ENCODE measurements around the gene C6orf120. TPM values are rescaled to one million over a fixed set of nuclear protein-coding genes. Genes with fewer than 3 reads are reported as not detected.
A peak's percentile ranks its signal among the peaks of the same experiment; 100 is the strongest.
"Not testable (repeated sequence)": the region's sequence is repeated elsewhere in the genome, so short reads cannot be mapped to it uniquely, and the experiment has no call there.

The C6orf120 gene
- total RNA-seq, 1 donor from 2014 or later, result 11.4 TPM

DNA sequence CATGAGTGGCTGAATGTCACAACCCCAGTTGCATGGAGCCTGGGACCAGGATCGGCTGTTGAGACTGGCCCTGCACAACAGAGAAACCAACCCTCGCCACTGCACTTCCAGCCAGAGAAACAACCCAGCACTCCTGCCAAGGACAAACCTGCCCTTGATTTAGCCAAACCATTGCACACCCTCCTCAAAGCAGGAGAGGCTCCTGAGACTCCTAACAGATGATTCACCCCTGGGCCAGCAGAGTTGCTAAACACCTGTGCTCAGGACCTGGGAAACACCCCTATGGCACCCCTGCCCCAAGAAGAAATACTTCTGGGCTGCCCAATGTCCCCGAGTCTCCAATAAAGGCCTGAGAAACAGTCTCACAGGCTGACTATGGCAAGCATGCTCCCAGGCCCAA, 17.9 kb upstream of the C6orf120 start:
- peak; percentile 79 for ATAC-seq

DNA sequence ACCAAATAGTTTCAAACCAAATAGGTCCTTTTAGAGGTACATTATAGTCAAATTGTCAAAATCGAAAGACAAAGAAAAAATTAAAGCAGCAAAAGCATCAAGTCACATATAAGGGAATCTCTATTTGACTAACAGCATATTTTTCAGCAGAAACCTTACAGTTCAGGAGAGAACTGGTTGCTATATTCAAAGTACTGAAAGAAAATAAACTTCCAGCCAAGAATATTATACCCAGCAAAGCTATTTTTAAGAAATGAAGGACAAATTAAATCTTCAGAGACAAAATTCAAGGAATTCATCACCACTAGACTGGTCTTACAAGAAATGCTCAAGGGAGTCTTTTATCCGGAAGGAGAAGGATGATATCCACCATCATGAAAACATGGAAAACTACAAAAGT, 16.1 kb upstream of the C6orf120 start:
- no peak for ATAC-seq

DNA sequence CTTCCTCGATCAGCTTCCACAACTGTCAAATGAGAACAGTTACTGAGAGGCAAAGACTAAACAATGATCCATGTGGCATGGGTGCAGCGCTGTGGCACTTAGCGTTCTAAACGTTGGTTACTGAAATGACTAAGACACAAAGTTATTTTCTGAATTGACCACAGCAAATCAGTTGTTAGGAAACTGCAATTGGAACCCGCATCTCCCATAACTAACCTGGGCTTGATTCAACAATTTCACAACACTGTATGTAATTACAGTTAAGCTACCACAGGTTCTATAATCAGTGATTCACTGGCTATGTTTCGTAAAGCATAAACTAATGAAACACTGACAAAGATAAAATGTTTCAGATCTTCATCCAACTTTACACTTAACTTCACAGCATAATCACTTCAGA, 12.6 kb upstream of the C6orf120 start:
- ATAC-seq, result peak; percentile 94

GRCh38 chr6:169691260-169691659, 10.7 kb upstream of the C6orf120 start:
- ATAC-seq, result no peak

DNA sequence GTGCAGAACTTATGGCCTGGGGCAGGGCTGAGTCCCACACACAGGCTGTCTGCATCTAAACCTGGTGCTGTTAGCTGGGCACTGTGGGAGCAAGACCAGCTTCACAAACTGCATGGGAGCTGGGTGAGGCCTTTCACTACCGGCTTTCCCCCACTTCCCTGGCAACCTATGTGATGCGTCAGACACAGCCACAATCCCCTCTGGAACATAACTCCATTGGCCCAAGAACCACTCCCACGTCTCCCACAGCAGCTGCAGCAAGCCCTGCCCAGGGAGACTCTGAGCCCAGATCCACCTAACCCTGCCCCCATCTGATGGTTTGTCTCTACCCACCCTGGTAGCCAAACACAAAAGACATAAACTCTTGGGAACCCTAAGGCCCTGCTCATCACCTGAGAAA, 9.4 kb upstream of the C6orf120 start:
- peak; percentile 12 for ATAC-seq

DNA sequence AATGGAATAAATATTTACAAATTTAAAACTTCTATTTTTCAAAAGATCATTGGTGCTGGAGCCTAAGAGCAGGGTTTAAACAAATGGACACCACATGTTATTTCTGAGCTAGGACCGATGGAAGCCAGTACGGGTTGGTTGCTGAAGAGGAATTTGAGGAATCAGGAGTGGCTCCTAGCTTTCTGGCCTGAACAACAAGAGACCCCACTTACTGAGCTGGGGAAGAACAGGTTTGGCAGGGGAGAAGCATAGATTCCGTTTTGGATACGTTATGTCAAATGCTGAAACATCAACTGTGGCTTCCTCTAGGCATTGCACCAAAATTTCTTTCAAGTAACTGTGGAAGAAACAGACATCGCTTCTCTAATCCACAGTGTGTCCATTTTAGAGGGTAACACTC, 6.8 kb upstream of the C6orf120 start:
- no peak for ATAC-seq

- ATAC-seq, result not testable (repeated sequence)
Measured at GRCh38 chr6:169697115-169697514, 4.8 kb upstream of the C6orf120 start.

DNA sequence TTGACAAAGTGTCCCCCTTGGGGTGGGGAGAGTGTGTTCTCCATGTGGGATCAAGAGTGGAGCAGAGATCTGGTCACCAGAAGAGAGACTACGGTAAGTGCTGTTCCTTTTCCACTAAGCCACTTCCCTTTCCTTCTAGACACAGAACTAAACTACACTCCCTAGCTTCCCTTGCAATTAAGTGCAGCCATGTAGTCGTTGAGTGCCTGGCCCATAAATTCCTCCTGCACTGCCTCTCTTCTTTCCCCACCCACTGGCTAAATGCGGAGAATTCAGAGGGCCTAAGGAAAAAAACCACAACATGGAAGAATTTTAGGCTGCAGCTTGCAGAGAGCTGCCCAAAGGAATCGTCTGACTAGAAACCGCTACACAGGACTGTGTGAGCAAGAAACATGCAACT, 1.6 kb upstream of the C6orf120 start:
- ATAC-seq, result no peak

GRCh38 chr6:169701311-169701953, 494 bp upstream of the C6orf120 start:
- no peak for ATAC-seq

- ATAC-seq, result no peak
Measured at GRCh38 chr6:169702840-169703246, 917 bp downstream of the C6orf120 start.

DNA sequence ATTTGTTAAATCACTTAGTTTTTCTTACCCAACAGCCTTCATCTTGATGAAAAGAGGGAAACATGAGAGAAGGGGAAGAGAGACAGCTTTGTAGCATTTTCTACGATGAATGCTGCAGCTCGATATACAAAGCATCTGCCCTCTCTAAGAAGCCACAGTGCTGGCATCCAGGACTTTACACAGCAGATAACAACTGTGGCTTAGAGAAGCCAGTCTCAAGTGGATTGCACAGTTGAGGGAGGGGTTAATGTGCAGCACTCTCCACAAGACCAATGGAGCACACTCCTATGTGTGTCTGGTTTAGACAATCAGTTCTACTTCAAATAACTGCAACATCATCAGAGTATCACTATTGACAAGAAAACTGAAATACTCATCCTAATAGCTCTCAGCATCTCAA, 5.8 kb downstream of the C6orf120 start:
- ATAC-seq, result no peak

DNA sequence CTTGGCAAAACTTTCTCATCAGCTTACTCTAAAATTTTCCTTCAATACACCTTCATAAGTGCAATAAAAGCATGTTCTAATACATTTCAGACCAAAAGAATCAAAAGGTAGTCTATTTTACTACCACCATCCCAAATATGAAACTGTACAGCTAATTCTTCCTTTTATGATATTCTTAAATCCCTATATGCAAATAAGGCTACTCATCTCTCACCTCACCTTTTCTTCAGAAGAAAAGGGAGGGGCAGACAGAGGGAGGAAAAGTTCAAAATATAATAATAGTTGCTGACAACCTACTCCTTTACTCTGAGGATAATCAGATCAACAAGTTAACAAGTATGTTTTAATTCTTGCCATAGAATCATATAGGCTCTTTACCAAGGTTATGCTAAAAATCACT, 7.4 kb downstream of the C6orf120 start:
- peak; percentile 61 for ATAC-seq

DNA sequence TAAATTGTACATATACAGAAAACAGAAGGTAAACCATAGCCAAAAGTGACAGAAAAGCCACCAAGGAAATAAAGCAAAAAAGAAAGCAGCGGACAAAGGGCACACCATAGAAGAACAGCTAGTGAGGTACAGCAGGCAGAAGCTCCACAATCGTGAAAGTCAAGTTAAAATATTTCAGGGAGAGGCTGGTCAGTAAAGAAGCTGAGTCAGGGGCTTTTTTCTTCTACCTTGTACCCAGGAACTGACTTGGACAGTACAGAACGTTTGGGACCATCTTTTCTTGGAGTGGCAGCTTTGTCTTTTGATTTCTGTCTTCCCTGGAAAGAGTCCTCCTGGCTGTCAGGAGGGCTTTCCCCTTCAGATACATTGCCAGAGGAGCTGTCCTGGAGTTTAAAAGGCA, 8.1 kb downstream of the C6orf120 start:
- no peak for ATAC-seq

- no peak for ATAC-seq
Measured at GRCh38 chr6:169714178-169714577, 12.3 kb downstream of the C6orf120 start.

DNA sequence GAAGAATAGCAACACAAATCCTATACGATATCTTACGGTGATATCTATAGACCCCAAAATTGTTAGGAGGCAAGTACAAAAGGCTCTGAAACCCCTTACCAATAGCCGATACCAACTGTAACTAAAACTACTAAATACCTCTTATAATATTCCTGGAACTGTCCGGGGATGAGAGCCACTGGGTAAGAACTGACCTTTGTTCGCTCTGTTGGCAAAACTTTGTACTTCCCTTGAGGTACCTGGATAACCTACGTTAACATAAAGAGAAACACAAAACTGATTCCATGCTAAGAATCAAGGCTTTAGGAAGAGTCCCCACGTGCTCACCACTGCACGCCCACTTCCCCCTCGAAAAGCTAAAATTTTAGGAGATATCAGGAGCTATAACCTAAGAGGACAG, 12.7 kb downstream of the C6orf120 start:
- ATAC-seq, result no peak

DNA sequence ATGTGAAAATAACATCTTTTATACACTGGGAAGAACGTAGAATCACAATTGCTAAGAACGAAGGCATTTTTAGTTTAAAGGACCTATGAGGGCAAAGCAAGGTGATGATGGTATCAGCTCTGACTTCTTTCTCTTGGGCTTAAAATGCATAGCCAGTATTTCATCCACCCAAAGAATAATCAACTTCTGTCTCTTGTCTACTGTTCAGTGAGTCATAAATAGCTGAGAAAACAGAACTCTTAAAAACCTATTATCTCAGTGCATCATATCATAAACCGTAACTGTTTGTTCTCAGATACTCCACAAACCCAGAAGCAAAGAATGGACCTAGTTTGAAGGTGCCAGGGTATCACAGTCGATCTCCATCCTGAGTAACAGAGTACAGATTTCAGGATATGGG, 17.2 kb downstream of the C6orf120 start:
- ATAC-seq, result no peak

GRCh38 chr6:169720207-169720855, 18.4 kb downstream of the C6orf120 start:
- no peak for ATAC-seq

DNA sequence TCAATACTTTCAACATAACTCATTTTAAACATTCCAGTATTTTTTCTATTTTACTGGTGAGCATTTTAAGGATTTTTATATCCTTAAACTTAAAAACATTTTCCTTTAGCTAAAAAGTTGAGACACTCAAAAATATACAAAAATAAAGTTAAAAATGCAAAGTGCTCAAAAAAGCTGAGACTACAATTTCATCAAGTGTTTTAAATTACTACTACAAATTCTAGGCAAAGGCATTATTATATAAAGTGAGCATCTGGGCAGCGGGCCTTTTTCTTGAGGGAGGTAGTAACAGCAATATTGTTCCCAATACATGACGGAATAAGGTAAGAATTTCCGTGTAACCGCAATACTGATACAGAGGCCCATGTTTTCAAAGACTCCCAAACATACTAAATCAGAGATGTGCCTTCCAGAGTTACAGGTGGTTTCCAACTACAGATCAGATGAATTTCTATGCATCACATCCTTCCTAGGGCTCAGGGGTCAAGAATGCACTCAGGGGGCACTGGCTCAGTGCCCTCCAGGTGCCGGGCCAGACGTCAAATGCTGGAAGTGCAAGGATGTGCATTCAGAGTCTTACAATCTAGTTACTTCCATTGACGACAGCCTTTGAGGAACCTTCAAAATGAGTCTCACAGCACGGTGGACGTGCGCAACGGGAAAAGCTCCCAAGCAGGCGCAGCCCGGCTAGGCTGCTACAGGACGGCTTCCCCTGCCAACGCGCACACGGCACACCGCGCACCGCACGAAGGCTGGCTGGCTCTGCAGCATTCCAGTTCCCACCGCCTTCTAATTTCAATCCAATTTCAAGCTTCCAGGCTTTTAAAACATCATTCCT, 20.7 kb downstream of the C6orf120 start:
- ATAC-seq, result peak; percentile 64

DNA sequence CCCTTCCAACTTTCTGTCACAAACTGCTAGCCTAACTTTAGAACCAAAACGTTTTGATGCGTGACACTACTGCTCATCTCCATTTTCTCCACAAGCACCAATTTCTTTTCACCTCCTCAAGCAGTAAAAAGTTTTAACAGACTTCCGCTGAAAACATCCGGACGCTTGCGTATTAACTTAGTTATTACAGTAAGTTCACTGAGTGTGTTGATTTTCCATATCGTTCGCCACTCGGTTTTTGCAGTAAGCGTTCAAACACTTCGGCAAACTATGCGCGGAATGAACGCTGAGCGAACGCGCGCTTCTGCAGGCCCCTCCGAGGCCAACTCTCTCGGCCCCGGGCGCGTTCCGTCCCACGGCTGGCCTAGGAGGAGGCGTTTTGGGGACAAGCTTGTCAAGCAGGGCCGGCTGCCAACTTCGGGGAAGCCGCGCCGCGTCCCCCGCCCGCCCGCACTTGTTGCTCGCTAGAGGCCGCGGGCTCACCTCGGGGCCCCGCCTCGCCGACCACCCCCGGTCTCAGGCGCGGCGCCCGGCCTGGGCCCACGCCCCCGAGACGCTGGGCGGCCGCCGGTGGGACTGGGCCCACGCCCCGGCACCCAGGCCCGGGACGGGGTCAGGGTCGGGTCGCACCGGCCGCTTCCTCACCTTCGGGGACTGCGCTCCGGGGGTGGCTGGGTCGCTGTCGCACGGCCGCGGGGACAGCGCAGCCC, 21.4 kb downstream of the C6orf120 start:
- ATAC-seq, result peak; percentile 54

- peak; percentile 5 for ATAC-seq
Measured at GRCh38 chr6:169723991-169724493, 22.1 kb downstream of the C6orf120 start.

- peak; percentile 47 for ATAC-seq
Measured at GRCh38 chr6:169724494-169725124, 22.7 kb downstream of the C6orf120 start, which contains the start of gene PHF10. Gene PHF10 (minus strand): TSS chr6:169724500. CDS start chr6:169723931, 569 bp downstream.

Data from esophagus mucosa (tissue), 1 donor.